PC-9 (cell line): ENCODE measurements around the gene GMCL2. TPM values are rescaled to one million over a fixed set of nuclear protein-coding genes. Genes with fewer than 3 reads are reported as not detected.

Experiments used
- BruUV-seq: library from RNA; stranded (reverse); fragments of 400-500 nt; replicated peaks from 2 replicates; lab custom pipeline; 2021; lab: Mats Ljungman, UMichigan
- CTCF ChIA-PET: fragments of 300-600 bp; sonication (Branson Sonifier 250); formaldehyde crosslinking; loops from one replicate; lab custom pipeline; 2022; ENCODE audit warnings: antibody characterized with exemption; lab: Charles Lee
- POLR2A ChIA-PET: fragments of 300-600 bp; sonication (Branson Sonifier 250); formaldehyde crosslinking; loops from one replicate; lab custom pipeline; 2022; ENCODE audit warnings: antibody characterized with exemption; ENCODE audit not compliant: unreplicated experiment; lab: Charles Lee
- DNase-seq, 2 experiments: peaks; one replicate each; pipeline versions ENCODE4 v3.0.0 to v3.0.0-alpha.2; 2015 to 2022; ENCODE audit warnings: mixed read lengths in 1 of 2
- H2AFZ ChIP-seq: fragments of 200-600 bp; sonication (generic); 2 replicates; pipeline ENCODE4 v1.8.1; 2017; ENCODE audit warnings: antibody characterized with exemption
- H3F3A ChIP-seq: fragments of 200-600 bp; sonication (generic); 2 replicates; pipeline ENCODE4 v1.8.1; 2017; ENCODE audit warnings: antibody characterized with exemption, mild to moderate bottlenecking, low read depth; ENCODE audit not compliant: insufficient read depth
- H3K27ac ChIP-seq: fragments of 200-600 bp; sonication (generic); 2 replicates; pipeline ENCODE4 v1.6.1; 2016; ENCODE audit warnings: mixed run types
- H3K27me3 ChIP-seq: fragments of 200-600 bp; sonication (generic); 2 replicates; pipeline ENCODE4 v1.6.1; 2016; ENCODE audit warnings: low read depth, mixed run types; ENCODE audit not compliant: insufficient read depth
- H3K36me3 ChIP-seq: fragments of 200-600 bp; sonication (generic); 2 replicates; pipeline ENCODE4 v1.6.1; 2016; ENCODE audit warnings: low read depth, mixed run types
- H3K4me1 ChIP-seq: fragments of 200-600 bp; sonication (generic); replicated peaks from 2 replicates; pipeline ENCODE4 v1.6.1; 2016; ENCODE audit warnings: mixed run types; ENCODE audit not compliant: insufficient read depth
- H3K4me2 ChIP-seq: fragments of 200-600 bp; sonication (generic); 2 replicates; pipeline ENCODE4 v1.6.1; 2017; ENCODE audit warnings: mixed run types
- H3K4me3 ChIP-seq: fragments of 200-600 bp; sonication (generic); 2 replicates; pipeline ENCODE4 v1.6.1; 2016; ENCODE audit warnings: mixed run types
- H3K79me2 ChIP-seq: fragments of 200-600 bp; sonication (generic); 2 replicates; pipeline ENCODE4 v1.6.1; 2017; ENCODE audit warnings: low read depth, mixed run types
- H3K9me2 ChIP-seq: fragments of 200-600 bp; sonication (generic); 2 replicates; pipeline ENCODE4 v1.8.1; 2017; ENCODE audit warnings: mild to moderate bottlenecking; ENCODE audit not compliant: insufficient read depth
- H3K9me3 ChIP-seq: fragments of 200-600 bp; sonication (generic); 2 replicates; pipeline ENCODE4 v1.8.1; 2016; ENCODE audit warnings: low read depth; ENCODE audit not compliant: insufficient read depth
- H4K20me1 ChIP-seq: fragments of 200-600 bp; sonication (generic); 2 replicates; pipeline ENCODE4 v1.8.1; 2017; ENCODE audit not compliant: insufficient read depth
- EZH2 ChIP-seq: fragments of 200-600 bp; sonication (generic); IDR thresholded peaks from 2 replicates; pipeline ENCODE4 v1.8.0; 2017; ENCODE audit warnings: antibody characterized with exemption, low read depth
- intact Hi-C: fragments of 100-400 bp; cut with micrococcal nuclease; formaldehyde crosslinking; loops from one replicate; pipeline ENCODE4 v1.10.0; 2022; ENCODE audit not compliant: unreplicated experiment
- total RNA-seq: library from RNA; stranded (reverse); gene quantifications from 2 replicates; pipeline ENCODE4 v1.2.3, GENCODE V29; 2021
- TF ChIP-seq, protein P1 (sequence below): fragments of 200-600 bp; sonication (generic); conservative IDR thresholded peaks from 2 replicates; pipeline ENCODE4 v1.6.1; 2017; ENCODE audit warnings: mixed run types, antibody characterized with exemption, mild to moderate bottlenecking, moderate library complexity

GMCL2 gene
- total RNA-seq, 1 experiment from 2014 or later: not detected

DNA sequence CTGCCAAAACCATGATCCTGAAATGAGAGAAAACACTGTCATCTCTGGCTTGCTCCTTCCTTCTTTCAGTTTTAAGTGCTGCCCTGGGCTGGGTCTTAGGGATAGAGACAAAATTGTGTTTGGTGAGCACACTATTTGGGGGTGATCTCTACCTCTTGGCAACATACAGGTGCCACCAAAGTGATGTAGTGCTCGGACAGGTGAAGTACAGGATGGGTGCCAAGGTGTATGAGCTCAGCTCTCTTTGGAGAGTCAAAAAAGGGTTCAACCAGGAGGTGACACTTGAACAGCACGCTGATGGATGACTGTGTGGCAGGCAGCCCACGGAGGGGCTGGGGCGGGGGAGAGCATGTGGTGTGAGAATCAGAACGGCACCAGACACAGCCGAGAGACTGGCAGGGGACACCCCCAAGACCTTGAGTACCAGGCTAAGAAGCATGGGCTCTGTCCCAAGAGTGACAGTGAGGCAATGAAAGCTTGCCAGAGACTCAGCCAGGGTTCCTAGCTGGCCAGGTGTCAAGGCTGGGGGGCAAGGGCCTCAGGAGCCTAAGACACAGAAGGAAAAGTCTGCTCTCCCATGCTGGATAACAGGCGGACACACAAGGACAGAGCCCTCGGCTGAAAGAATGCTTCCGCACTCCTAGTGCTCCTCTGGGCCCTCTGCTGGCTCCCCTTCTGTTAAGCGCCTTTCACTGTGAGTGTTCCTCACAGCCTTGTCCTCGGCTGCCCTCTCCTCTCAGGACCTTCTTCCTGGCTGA, 36.0 kb downstream of the GMCL2 start:
- ChIA-PET POLR2A (no interaction called here), CTCF (no interaction called here)
- Histone ChIP-seq H3K4me2 (no peak overlapping the region), H3K4me3 (no peak overlapping the region), H3K27me3 (no peaks in the 10 kb centered on the region), H3K9me3 (no peaks in the 10 kb centered on the region), H3K9me2 (no peaks in the 10 kb centered on the region), H3F3A (peaks cover 43% of the 10 kb centered on the region), H3K79me2 (peaks cover 19% of the 10 kb centered on the region), H3K27ac (no peak overlapping the region), H3K4me1 (peaks cover 25% of the 10 kb centered on the region), H2AFZ (no peak overlapping the region), H3K36me3 (peaks cover 23% of the 10 kb centered on the region), H4K20me1 (0 out of 2 replicates have a peak, but pooled peaks cover 5% of the 10 kb centered on the region)
- intact Hi-C loops: no loop called here
- no TSS peak for BruUV-seq
- TF ChIP-seq, protein P1, sequence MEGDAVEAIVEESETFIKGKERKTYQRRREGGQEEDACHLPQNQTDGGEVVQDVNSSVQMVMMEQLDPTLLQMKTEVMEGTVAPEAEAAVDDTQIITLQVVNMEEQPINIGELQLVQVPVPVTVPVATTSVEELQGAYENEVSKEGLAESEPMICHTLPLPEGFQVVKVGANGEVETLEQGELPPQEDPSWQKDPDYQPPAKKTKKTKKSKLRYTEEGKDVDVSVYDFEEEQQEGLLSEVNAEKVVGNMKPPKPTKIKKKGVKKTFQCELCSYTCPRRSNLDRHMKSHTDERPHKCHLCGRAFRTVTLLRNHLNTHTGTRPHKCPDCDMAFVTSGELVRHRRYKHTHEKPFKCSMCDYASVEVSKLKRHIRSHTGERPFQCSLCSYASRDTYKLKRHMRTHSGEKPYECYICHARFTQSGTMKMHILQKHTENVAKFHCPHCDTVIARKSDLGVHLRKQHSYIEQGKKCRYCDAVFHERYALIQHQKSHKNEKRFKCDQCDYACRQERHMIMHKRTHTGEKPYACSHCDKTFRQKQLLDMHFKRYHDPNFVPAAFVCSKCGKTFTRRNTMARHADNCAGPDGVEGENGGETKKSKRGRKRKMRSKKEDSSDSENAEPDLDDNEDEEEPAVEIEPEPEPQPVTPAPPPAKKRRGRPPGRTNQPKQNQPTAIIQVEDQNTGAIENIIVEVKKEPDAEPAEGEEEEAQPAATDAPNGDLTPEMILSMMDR: no peak
- TF ChIP-seq EZH2: no peak
- DNase-seq: no peak

DNA sequence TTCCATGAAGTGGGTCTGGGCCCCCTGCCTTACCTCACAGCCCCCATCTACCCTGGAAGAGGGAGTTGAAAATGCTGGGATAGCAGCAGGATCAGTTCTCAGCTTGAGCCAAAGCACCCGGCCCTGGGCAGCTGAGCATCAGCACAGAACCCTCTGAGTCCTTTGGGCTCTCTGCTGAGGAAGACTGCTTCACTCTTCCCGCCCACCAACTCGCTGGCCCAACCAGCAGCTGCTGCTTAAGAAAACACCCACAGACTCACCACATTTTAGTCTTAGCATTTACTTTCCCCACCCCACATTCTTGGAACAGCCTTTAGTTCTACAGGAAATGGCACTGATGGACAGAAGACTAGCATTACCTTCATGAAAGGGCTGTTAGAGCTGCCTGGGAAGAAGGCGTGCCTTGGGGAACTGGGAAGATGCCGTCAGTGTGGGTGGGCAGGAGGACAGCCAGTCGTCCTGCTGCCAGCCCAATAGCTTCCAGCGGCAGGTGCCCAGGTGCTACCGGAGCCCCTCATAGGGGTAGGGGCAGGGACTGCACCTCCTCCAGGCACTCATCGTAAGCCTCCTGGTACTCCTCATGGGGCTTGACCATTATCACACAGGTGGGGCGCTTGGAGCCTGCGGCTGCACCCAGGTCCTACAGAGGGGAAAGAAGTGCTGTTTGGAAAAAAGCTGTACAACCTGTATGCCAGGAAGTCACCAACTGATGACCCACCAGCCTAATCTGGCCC, 37.8 kb downstream of the GMCL2 start:
- Histone ChIP-seq H3K36me3 (peaks cover 27% of the 10 kb centered on the region), H3K4me3 (no peak overlapping the region), H2AFZ (no peak overlapping the region), H3K9me3 (no peaks in the 10 kb centered on the region), H3K4me2 (no peak overlapping the region), H3K27ac (no peak overlapping the region), H3K27me3 (no peaks in the 10 kb centered on the region), H4K20me1 (0 out of 2 replicates have a peak, but pooled peaks cover 5% of the 10 kb centered on the region), H3F3A (peaks cover 52% of the 10 kb centered on the region), H3K4me1 (peaks cover 40% of the 10 kb centered on the region), H3K79me2 (peaks cover 19% of the 10 kb centered on the region), H3K9me2 (no peaks in the 10 kb centered on the region)
- ChIA-PET POLR2A (interaction anchor here (0.8 kb wide), 1 partner anchor 61 kb away, joined by 6 read pairs; no protein-coding TSS in a partner anchor), CTCF (interaction anchor here (0.9 kb wide), 1 partner anchor 73 kb away, joined by 3 read pairs; no protein-coding TSS in a partner anchor)
- BruUV-seq: no TSS peak
- DNase-seq: no peak
- intact Hi-C loops: no loop called here
- no peak for TF ChIP-seq EZH2
- TF ChIP-seq, protein P1: no peak

DNA sequence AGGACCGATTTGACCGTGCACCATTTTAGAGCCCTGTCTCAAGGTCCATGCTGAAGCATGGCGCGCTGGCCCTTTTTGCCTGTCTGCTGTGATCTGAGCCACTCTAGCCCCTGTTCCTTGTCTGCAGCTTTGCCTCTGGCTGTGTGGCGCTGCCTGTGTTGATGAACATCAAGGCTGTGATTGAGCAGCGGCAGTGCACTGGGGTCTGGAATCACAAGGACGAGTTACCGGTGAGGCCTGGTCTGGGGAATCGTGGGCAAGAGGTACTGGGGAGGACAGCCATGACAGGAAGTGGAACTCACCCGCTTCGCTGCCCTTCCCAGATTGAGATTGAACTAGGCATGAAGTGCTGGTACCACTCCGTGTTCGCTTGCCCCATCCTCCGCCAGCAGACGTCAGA, 39.8 kb downstream of the GMCL2 start:
- Histone ChIP-seq H3K4me1 (peaks cover 35% of the 10 kb centered on the region), H3K79me2 (peaks cover 7% of the 10 kb centered on the region), H3K4me3 (no peak overlapping the region), H4K20me1 (0 out of 2 replicates have a peak, but pooled peaks cover 5% of the 10 kb centered on the region), H2AFZ (no peak overlapping the region), H3K27me3 (no peaks in the 10 kb centered on the region), H3F3A (peaks cover 52% of the 10 kb centered on the region), H3K9me3 (no peaks in the 10 kb centered on the region), H3K9me2 (no peaks in the 10 kb centered on the region), H3K36me3 (peaks cover 31% of the 10 kb centered on the region), H3K27ac (peak overlapping the region; percentile 97), H3K4me2 (peak overlapping the region; percentile 58; the same call in 1 of the 2 replicates)
- BruUV-seq: no TSS peak
- ChIA-PET POLR2A (interaction anchor here (0.6 kb wide), 1 partner anchor 953 kb away, joined by 31 read pairs; no protein-coding TSS in a partner anchor), CTCF (interaction anchor here (3.6 kb wide), 1 partner anchor 71 kb away, joined by 34 read pairs; no protein-coding TSS in a partner anchor)
- no peak for DNase-seq
- intact Hi-C loops: loop anchor here (2.0 kb wide), 1 partner anchor 23 kb away; no protein-coding TSS in a partner anchor
- no peak for TF ChIP-seq EZH2
- TF ChIP-seq, protein P1: no peak
